ENCODE data around the gene TTC33.

Gene TTC33

DNA sequence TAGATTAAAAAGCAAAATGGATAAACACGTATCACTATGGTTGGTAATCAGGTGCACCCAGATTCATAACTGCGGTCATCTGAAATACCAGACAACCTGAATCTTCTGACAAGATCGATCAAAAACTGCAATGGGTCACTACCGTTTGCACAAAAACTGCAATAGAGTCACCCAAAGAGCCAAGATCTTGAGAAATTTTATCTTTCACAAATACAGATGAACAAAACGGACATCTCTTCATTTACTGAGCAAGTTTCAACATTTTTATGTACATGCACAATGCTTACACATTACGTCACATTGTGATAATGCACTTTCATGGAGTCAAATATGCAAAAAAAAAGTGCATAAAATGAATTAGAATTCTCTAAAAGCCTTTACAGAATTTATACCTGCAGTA, 23.8 kb upstream of the TTC33 start:
- no CpG with 5 or more reads among the region's 6 CpGs for WGBS (ENCODE audit: extremely low coverage, insufficient coverage, insufficient read length)
- no peaks in the 10 kb centered on the region for H3K36me3 ChIP-seq (ENCODE audit: control insufficient read depth in 1 of 2, insufficient read depth in 2 of 2, low read length in 2 of 2)
- H3K9me3 ChIP-seq (ENCODE audit: insufficient read depth, low read depth, low read length): no peaks in the 10 kb centered on the region
- no peak overlapping the region for H4K91ac ChIP-seq (ENCODE audit: low read depth, low read length)
- H4K8ac ChIP-seq (ENCODE audit: low read depth, low read length): no peak overlapping the region
- no peak overlapping the region for H3K9ac ChIP-seq (ENCODE audit: low read length)
- no peak overlapping the region for H2AFZ ChIP-seq (ENCODE audit: insufficient read depth, low read length, poor library complexity)
- no peak overlapping the region for H4K12ac ChIP-seq (ENCODE audit: low read depth, low read length)
- H3K27ac ChIP-seq (ENCODE audit: low read depth, low read length): no peak overlapping the region
- no peak for DNase-seq
- no peak overlapping the region for H3K14ac ChIP-seq (ENCODE audit: low read length)
- no peak overlapping the region for H3K4ac ChIP-seq (ENCODE audit: low read depth, low read length)
- H2AK5ac ChIP-seq (ENCODE audit: low read length): no peak overlapping the region
- peaks cover 3% of the 10 kb centered on the region for H3K79me2 ChIP-seq (ENCODE audit: control insufficient read depth, insufficient read depth, low read length, poor library complexity)
- H2BK12ac ChIP-seq (ENCODE audit: low read length): no peak overlapping the region
- no peak overlapping the region for H3K23ac ChIP-seq (ENCODE audit: low read length)
- H3K4me2 ChIP-seq (ENCODE audit: low read length): no peak overlapping the region
- H3K79me1 ChIP-seq (ENCODE audit: low read length): no peaks in the 10 kb centered on the region
- no peak overlapping the region for H3K4me3 ChIP-seq (ENCODE audit: low read depth, low read length)
- no peak overlapping the region for H3K18ac ChIP-seq (ENCODE audit: low read length)
- H2BK5ac ChIP-seq (ENCODE audit: low read depth, low read length, poor library complexity): no peak overlapping the region
- H2BK120ac ChIP-seq (ENCODE audit: insufficient read depth, low read length, poor library complexity): no peak overlapping the region
- H3K4me1 ChIP-seq (ENCODE audit: control insufficient read depth in 1 of 2, insufficient read depth in 2 of 2, low read length in 2 of 2): peaks cover 0 to 2% of the 10 kb centered on the region in 2 experiments
- H3K27me3 ChIP-seq (ENCODE audit: insufficient read depth, low read length): no peaks in the 10 kb centered on the region

DNA sequence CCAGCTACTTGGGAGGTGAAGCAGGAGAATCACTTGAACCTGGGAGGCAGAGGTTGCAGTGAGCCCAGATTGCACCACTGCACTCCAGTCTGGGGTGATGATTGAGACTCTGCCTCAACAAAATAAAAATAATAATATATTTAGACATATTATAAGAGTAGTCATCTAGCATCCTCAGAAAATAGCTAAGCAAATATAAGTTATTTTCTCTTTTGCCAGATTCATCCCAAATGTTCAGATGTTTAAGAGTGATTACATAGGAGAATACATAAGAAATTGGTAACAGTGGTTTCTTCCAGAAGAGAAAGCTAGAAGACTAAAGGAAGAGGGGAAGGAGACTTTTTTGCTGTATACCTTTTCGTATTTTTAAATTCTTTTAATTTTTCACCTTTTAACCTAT, 22.4 kb upstream of the TTC33 start:
- H3K36me3 ChIP-seq (ENCODE audit: control insufficient read depth in 1 of 2, insufficient read depth in 2 of 2, low read length in 2 of 2): no peaks in the 10 kb centered on the region
- no peak overlapping the region for H2BK5ac ChIP-seq (ENCODE audit: low read depth, low read length, poor library complexity)
- peaks cover 0 to 2% of the 10 kb centered on the region in 2 experiments for H3K4me1 ChIP-seq (ENCODE audit: control insufficient read depth in 1 of 2, insufficient read depth in 2 of 2, low read length in 2 of 2)
- no peak overlapping the region for H4K12ac ChIP-seq (ENCODE audit: low read depth, low read length)
- no peak overlapping the region for H3K23ac ChIP-seq (ENCODE audit: low read length)
- 100% methylated on average over 1 of the region's 1 CpG for WGBS (ENCODE audit: extremely low coverage, insufficient coverage, insufficient read length)
- DNase-seq: no peak
- no peak overlapping the region for H4K8ac ChIP-seq (ENCODE audit: low read depth, low read length)
- no peak overlapping the region for H2AFZ ChIP-seq (ENCODE audit: insufficient read depth, low read length, poor library complexity)
- no peaks in the 10 kb centered on the region for H3K79me1 ChIP-seq (ENCODE audit: low read length)
- no peaks in the 10 kb centered on the region for H3K27me3 ChIP-seq (ENCODE audit: insufficient read depth, low read length)
- no peak overlapping the region for H2BK120ac ChIP-seq (ENCODE audit: insufficient read depth, low read length, poor library complexity)
- no peak overlapping the region for H3K9ac ChIP-seq (ENCODE audit: low read length)
- no peak overlapping the region for H2AK5ac ChIP-seq (ENCODE audit: low read length)
- H3K4ac ChIP-seq (ENCODE audit: low read depth, low read length): no peak overlapping the region
- no peak overlapping the region for H3K18ac ChIP-seq (ENCODE audit: low read length)
- no peaks in the 10 kb centered on the region for H3K9me3 ChIP-seq (ENCODE audit: insufficient read depth, low read depth, low read length)
- H3K4me2 ChIP-seq (ENCODE audit: low read length): no peak overlapping the region
- no peak overlapping the region for H4K91ac ChIP-seq (ENCODE audit: low read depth, low read length)
- H3K79me2 ChIP-seq (ENCODE audit: control insufficient read depth, insufficient read depth, low read length, poor library complexity): peaks cover 3% of the 10 kb centered on the region
- H3K4me3 ChIP-seq (ENCODE audit: low read depth, low read length): no peak overlapping the region
- no peak overlapping the region for H3K27ac ChIP-seq (ENCODE audit: low read depth, low read length)
- H2BK12ac ChIP-seq (ENCODE audit: low read length): no peak overlapping the region
- H3K14ac ChIP-seq (ENCODE audit: low read length): no peak overlapping the region

DNA sequence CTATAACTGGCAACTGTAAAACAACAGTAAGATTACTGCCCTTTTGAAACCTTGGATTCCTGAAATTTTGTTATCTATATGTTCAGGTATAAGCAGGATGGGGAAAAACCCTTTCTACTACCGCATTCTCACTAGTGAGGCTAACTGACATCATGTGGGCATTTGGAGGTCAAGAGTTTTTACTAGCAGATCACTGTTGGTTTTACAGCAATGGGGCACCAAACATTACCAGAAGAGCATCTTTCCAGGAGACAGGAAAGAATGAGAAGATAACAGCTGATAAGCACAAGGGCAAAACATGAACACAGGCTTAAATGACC, 20.9 kb upstream of the TTC33 start:
- Histone ChIP-seq H3K36me3 (ENCODE audit: control insufficient read depth in 1 of 2, insufficient read depth in 2 of 2, low read length in 2 of 2) (peaks cover 2 to 3% of the 10 kb centered on the region in 2 experiments), H3K14ac (ENCODE audit: low read length) (no peak overlapping the region), H2AK5ac (ENCODE audit: low read length) (no peak overlapping the region), H3K4me2 (ENCODE audit: low read length) (no peak overlapping the region), H2AFZ (ENCODE audit: insufficient read depth, low read length, poor library complexity) (no peak overlapping the region), H3K18ac (ENCODE audit: low read length) (no peak overlapping the region), H2BK12ac (ENCODE audit: low read length) (no peak overlapping the region), H4K8ac (ENCODE audit: low read depth, low read length) (no peak overlapping the region), H4K12ac (ENCODE audit: low read depth, low read length) (no peak overlapping the region), H3K9ac (ENCODE audit: low read length) (no peak overlapping the region), H2BK120ac (ENCODE audit: insufficient read depth, low read length, poor library complexity) (no peak overlapping the region), H3K79me2 (ENCODE audit: control insufficient read depth, insufficient read depth, low read length, poor library complexity) (peaks cover 3% of the 10 kb centered on the region), H3K4me1 (ENCODE audit: control insufficient read depth in 1 of 2, insufficient read depth in 2 of 2, low read length in 2 of 2) (peaks cover 0 to 2% of the 10 kb centered on the region in 2 experiments), H3K27ac (ENCODE audit: low read depth, low read length) (no peak overlapping the region), H3K79me1 (ENCODE audit: low read length) (no peaks in the 10 kb centered on the region), H3K9me3 (ENCODE audit: insufficient read depth, low read depth, low read length) (no peaks in the 10 kb centered on the region), H3K27me3 (ENCODE audit: insufficient read depth, low read length) (no peaks in the 10 kb centered on the region), H4K91ac (ENCODE audit: low read depth, low read length) (no peak overlapping the region), H3K4me3 (ENCODE audit: low read depth, low read length) (no peak overlapping the region), H3K4ac (ENCODE audit: low read depth, low read length) (no peak overlapping the region), H2BK5ac (ENCODE audit: low read depth, low read length, poor library complexity) (no peak overlapping the region), H3K23ac (ENCODE audit: low read length) (no peak overlapping the region)
- no peak for DNase-seq
- no CpG with 5 or more reads among the region's 1 CpG for WGBS (ENCODE audit: extremely low coverage, insufficient coverage, insufficient read length)

DNA sequence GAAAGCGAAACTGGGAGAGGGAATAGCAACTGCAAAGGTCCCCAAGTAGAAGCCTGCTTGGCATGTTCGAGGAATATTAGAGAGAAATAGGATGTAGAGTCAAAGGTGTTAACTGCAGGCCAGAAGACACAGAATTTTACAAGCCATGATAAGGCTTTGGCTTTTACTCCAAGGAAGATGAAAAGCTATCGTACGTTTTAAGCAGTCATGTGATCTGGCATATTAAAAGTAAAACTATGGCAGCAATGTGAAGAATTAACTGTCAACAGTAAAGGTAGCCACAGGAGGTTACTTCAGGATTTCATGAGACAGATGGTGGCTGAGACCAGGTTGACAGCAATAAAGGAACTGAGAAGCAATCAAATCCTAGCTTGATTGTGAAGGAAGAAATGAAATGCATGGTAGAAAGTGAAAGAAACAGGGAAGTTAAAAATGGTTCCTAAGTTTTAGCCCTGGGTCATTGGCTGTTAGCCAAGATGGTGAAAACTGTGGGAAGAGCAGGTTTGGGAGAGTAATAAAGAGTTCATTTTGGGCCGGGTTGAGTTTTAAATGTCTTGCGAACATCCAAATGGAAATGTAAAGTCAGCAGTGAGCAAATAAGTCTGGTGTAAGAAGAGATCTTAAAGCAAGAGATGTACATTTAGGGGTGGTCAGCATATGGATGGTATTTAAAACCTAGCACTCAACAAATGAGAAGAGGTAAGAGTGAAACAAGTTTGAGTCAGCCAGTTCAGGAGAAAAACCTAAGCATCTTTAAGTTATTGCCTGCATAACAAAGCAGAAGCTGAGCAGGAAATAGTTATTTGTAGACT, 20.3 kb upstream of the TTC33 start:
- no peak overlapping the region for H2BK5ac ChIP-seq (ENCODE audit: low read depth, low read length, poor library complexity)
- H3K4ac ChIP-seq (ENCODE audit: low read depth, low read length): no peak overlapping the region
- no peak overlapping the region for H4K12ac ChIP-seq (ENCODE audit: low read depth, low read length)
- DNase-seq: peak in 1 of 2 donors; percentile 23
- H4K8ac ChIP-seq (ENCODE audit: low read depth, low read length): no peak overlapping the region
- no peak overlapping the region for H3K4me2 ChIP-seq (ENCODE audit: low read length)
- H3K27me3 ChIP-seq (ENCODE audit: insufficient read depth, low read length): no peaks in the 10 kb centered on the region
- no peak overlapping the region for H2BK12ac ChIP-seq (ENCODE audit: low read length)
- no peak overlapping the region for H3K18ac ChIP-seq (ENCODE audit: low read length)
- H2BK120ac ChIP-seq (ENCODE audit: insufficient read depth, low read length, poor library complexity): no peak overlapping the region
- no peaks in the 10 kb centered on the region for H3K79me1 ChIP-seq (ENCODE audit: low read length)
- H3K4me1 ChIP-seq (ENCODE audit: control insufficient read depth in 1 of 2, insufficient read depth in 2 of 2, low read length in 2 of 2): peaks cover 0 to 2% of the 10 kb centered on the region in 2 experiments
- H3K36me3 ChIP-seq (ENCODE audit: control insufficient read depth in 1 of 2, insufficient read depth in 2 of 2, low read length in 2 of 2): peaks cover 5 to 6% of the 10 kb centered on the region in 2 experiments
- H3K27ac ChIP-seq (ENCODE audit: low read depth, low read length): no peak overlapping the region
- no peak overlapping the region for H3K14ac ChIP-seq (ENCODE audit: low read length)
- H4K91ac ChIP-seq (ENCODE audit: low read depth, low read length): no peak overlapping the region
- no peak overlapping the region for H2AK5ac ChIP-seq (ENCODE audit: low read length)
- H3K9ac ChIP-seq (ENCODE audit: low read length): no peak overlapping the region
- peaks cover 3% of the 10 kb centered on the region for H3K79me2 ChIP-seq (ENCODE audit: control insufficient read depth, insufficient read depth, low read length, poor library complexity)
- no peak overlapping the region for H2AFZ ChIP-seq (ENCODE audit: insufficient read depth, low read length, poor library complexity)
- H3K4me3 ChIP-seq (ENCODE audit: low read depth, low read length): no peak overlapping the region
- no peak overlapping the region for H3K23ac ChIP-seq (ENCODE audit: low read length)
- H3K9me3 ChIP-seq (ENCODE audit: insufficient read depth, low read depth, low read length): no peaks in the 10 kb centered on the region
- WGBS (ENCODE audit: extremely low coverage, insufficient coverage, insufficient read length): no CpG with 5 or more reads among the region's 6 CpGs

Data from trophoblast cell (in vitro differentiated cells and primary cell).